H1 (cell line): ENCODE measurements around the gene PCYT1B. TPM values are rescaled to one million over a fixed set of nuclear protein-coding genes. Genes with fewer than 3 reads are reported as not detected.

Source experiments
- CTCF ChIA-PET: fragments of 300-600 bp; sonication (Branson Sonifier 250); formaldehyde crosslinking; loops from one replicate; lab custom pipeline; 2021; ENCODE audit not compliant: partially characterized antibody; lab: Charles Lee
- POLR2A ChIA-PET: fragments of 300-600 bp; sonication (Branson Sonifier 250); formaldehyde crosslinking; loops from one replicate; lab custom pipeline; 2021; ENCODE audit warnings: inconsistent platforms; ENCODE audit not compliant: partially characterized antibody; lab: Charles Lee
- DNase-seq, 2 experiments: peaks; one replicate each; pipeline versions ENCODE4 v3.0.0 to v3.0.0-alpha.2; 2010 to 2022; ENCODE audit warnings: low spot score in 2 of 2, low read depth in 1 of 2, mixed read lengths in 1 of 2
- FAIRE-seq: peaks from 2 replicates; lab custom pipeline; 2011; peaks lifted over from hg19 to GRCh38; lab: Jason Lieb, UNC
- H2AFZ ChIP-seq: 2 replicates; pipeline ENCODE4 v1.8.1; 2012; ENCODE audit warnings: low read length, inconsistent platforms
- H2AK5ac ChIP-seq: 2 replicates; pipeline ENCODE4 v1.6.1; 2013; ENCODE audit warnings: low read depth, low read length
- H2BK120ac ChIP-seq: replicated peaks from 2 replicates; pipeline ENCODE3; 2013; ENCODE audit warnings: low read depth, low read length, inconsistent platforms
- H2BK12ac ChIP-seq: 2 replicates; pipeline ENCODE4 v1.6.1; 2013; ENCODE audit warnings: low read depth, low read length
- H2BK15ac ChIP-seq: 2 replicates; pipeline ENCODE4 v1.6.1; 2013; ENCODE audit warnings: low read length
- H2BK20ac ChIP-seq: 2 replicates; pipeline ENCODE4 v1.6.1; 2013; ENCODE audit warnings: low read length
- H2BK5ac ChIP-seq: 2 replicates; pipeline ENCODE4 v1.6.1; 2013; ENCODE audit warnings: low read depth, low read length
- H3K14ac ChIP-seq: 2 replicates; pipeline ENCODE4 v1.6.1; 2013; ENCODE audit warnings: inconsistent platforms; ENCODE audit not compliant: insufficient read length
- H3K18ac ChIP-seq: 2 replicates; pipeline ENCODE4 v1.6.1; 2013; ENCODE audit warnings: low read length; ENCODE audit errors: extremely low read depth
- H3K23ac ChIP-seq: 2 replicates; pipeline ENCODE4 v1.6.1; 2013; ENCODE audit warnings: inconsistent platforms; ENCODE audit not compliant: insufficient read length
- H3K23me2 ChIP-seq: 2 replicates; pipeline ENCODE4 v1.6.1; 2013; ENCODE audit warnings: low read depth, low read length
- H3K27ac ChIP-seq: 2 replicates; pipeline ENCODE4 v1.6.1; 2011; ENCODE audit warnings: low read depth, low read length, inconsistent platforms
- H3K27me3 ChIP-seq, 4 experiments: replicated peaks in 1 of 4; 1 replicate in 1 of 4; 2 replicates in 3 of 4; pipeline versions ENCODE4 v1.6.1 to v1.8.1; 2011 to 2013; ENCODE audit warnings: low read length in 3 of 4, mild to moderate bottlenecking in 3 of 4, inconsistent platforms in 2 of 4, mixed read lengths in 2 of 4, moderate library complexity in 1 of 4; ENCODE audit not compliant: control insufficient read depth in 3 of 4, insufficient read depth in 3 of 4; ENCODE audit errors: extremely low read depth in 1 of 4
- H3K36me3 ChIP-seq, 4 experiments: 2 replicates each; pipeline versions ENCODE4 v1.6.1 to v1.8.1; 2011 to 2013; ENCODE audit warnings: mild to moderate bottlenecking in 4 of 4, low read length in 3 of 4, moderate library complexity in 2 of 4, control low read depth in 1 of 4, inconsistent platforms in 1 of 4; ENCODE audit not compliant: insufficient read depth in 4 of 4, control insufficient read depth in 2 of 4
- H3K4ac ChIP-seq: replicated peaks from 2 replicates; pipeline ENCODE3; 2013; ENCODE audit warnings: low read length, low read depth, mixed read lengths, inconsistent platforms; ENCODE audit not compliant: insufficient read length
- H3K4me1 ChIP-seq, 4 experiments: replicated peaks in 1 of 4; 1 replicate in 1 of 4; 2 replicates in 3 of 4; pipeline versions ENCODE4 v1.6.1 to v1.8.1; 2011 to 2013; ENCODE audit warnings: low read length in 3 of 4, inconsistent platforms in 2 of 4, mixed read lengths in 1 of 4; ENCODE audit not compliant: insufficient read depth in 4 of 4, control insufficient read depth in 3 of 4
- H3K4me2 ChIP-seq, 2 experiments: 2 replicates each; pipeline versions ENCODE4 v1.6.1 to v1.8.1; 2011 to 2013; ENCODE audit warnings: low read depth in 2 of 2, low read length in 2 of 2, control low read depth in 1 of 2, inconsistent platforms in 1 of 2, mild to moderate bottlenecking in 1 of 2; ENCODE audit not compliant: insufficient read depth in 1 of 2
- H3K4me3 ChIP-seq, 4 experiments: fragments of 200-600, 300-600 bp in 1 of 4; sonication (generic), shearing (Covaris generic), sonication (Bioruptor Twin) in 1 of 4; 2 replicates each; pipeline versions ENCODE4 v1.5.1 to v1.8.1; 2011 to 2016; ENCODE audit warnings: low read length in 4 of 4, low read depth in 3 of 4, control low read depth in 2 of 4, inconsistent platforms in 2 of 4, mild to moderate bottlenecking in 2 of 4, mixed read lengths in 1 of 4, moderate library complexity in 1 of 4; ENCODE audit not compliant: insufficient read depth in 2 of 4; ENCODE audit errors: extremely low read depth in 1 of 4
- H3K56ac ChIP-seq: replicated peaks from 2 replicates; pipeline ENCODE3; 2013; ENCODE audit warnings: low read depth, mild to moderate bottlenecking, mixed read lengths, low read length, inconsistent platforms; ENCODE audit not compliant: insufficient read length
- H3K79me1 ChIP-seq: 2 replicates; pipeline ENCODE4 v1.6.1; 2013; ENCODE audit warnings: low read depth, low read length, control low read depth
- H3K79me2 ChIP-seq, 2 experiments: 2 replicates each; pipeline versions ENCODE4 v1.6.1 to v1.8.1; 2012 to 2013; ENCODE audit warnings: low read length in 2 of 2, mild to moderate bottlenecking in 2 of 2, inconsistent platforms in 1 of 2; ENCODE audit not compliant: insufficient read depth in 2 of 2, control insufficient read depth in 1 of 2
- H3K9ac ChIP-seq, 4 experiments: replicated peaks in 1 of 4; 1 replicate in 1 of 4; 2 replicates in 3 of 4; pipeline versions ENCODE4 v1.6.1 to v1.8.1; 2011 to 2013; ENCODE audit warnings: low read depth in 3 of 4, low read length in 3 of 4, control low read depth in 2 of 4, mild to moderate bottlenecking in 2 of 4, moderate library complexity in 2 of 4, inconsistent platforms in 1 of 4; ENCODE audit errors: extremely low read depth in 1 of 4
- H3K9me3 ChIP-seq, 2 experiments: 2 replicates each; pipeline versions ENCODE4 v1.6.1 to v1.8.1; 2012 to 2013; ENCODE audit warnings: mild to moderate bottlenecking in 2 of 2, moderate library complexity in 2 of 2, control low read depth in 1 of 2, inconsistent platforms in 1 of 2, low read depth in 1 of 2, low read length in 1 of 2, mixed read lengths in 1 of 2; ENCODE audit not compliant: insufficient read depth in 2 of 2
- H4K20me1 ChIP-seq, 2 experiments: replicated peaks in 1 of 2; 2 replicates each; pipeline versions ENCODE3 to v1.8.1; 2011 to 2013; ENCODE audit warnings: inconsistent platforms in 2 of 2, low read length in 2 of 2, mild to moderate bottlenecking in 1 of 2; ENCODE audit not compliant: insufficient read depth in 2 of 2, control insufficient read depth in 1 of 2
- H4K5ac ChIP-seq: 2 replicates; pipeline ENCODE4 v1.6.1; 2013; ENCODE audit warnings: low read length, low read depth, mixed read lengths, inconsistent platforms; ENCODE audit not compliant: insufficient read length
- H4K8ac ChIP-seq: 2 replicates; pipeline ENCODE4 v1.8.0; 2013; ENCODE audit warnings: mild to moderate bottlenecking, moderate library complexity, low read length, inconsistent platforms; ENCODE audit not compliant: insufficient read depth; ENCODE audit errors: extremely low read depth
- H4K91ac ChIP-seq: replicated peaks from 2 replicates; pipeline ENCODE3; 2013; ENCODE audit warnings: low read length, mixed read lengths, inconsistent platforms; ENCODE audit not compliant: insufficient read length
- CHD1 ChIP-seq: IDR thresholded peaks from 2 replicates; pipeline ENCODE4 v1.6.1; 2012; ENCODE audit warnings: low read depth, low read length, improper control_type of control experiment
- E2F6 ChIP-seq: IDR thresholded peaks from 2 replicates; pipeline ENCODE4 v1.6.1; 2012; ENCODE audit warnings: inconsistent platforms
- MAX ChIP-seq: IDR thresholded peaks from 2 replicates; pipeline ENCODE4 v1.6.1; 2012; ENCODE audit warnings: inconsistent platforms
- NRF1 ChIP-seq: IDR thresholded peaks from 2 replicates; pipeline ENCODE4 v1.6.1; 2011; ENCODE audit warnings: mild to moderate bottlenecking, low read depth, low read length, improper control_type of control experiment
- POU5F1 ChIP-seq: IDR thresholded peaks from 2 replicates; pipeline ENCODE4 v1.6.1; 2011; ENCODE audit warnings: low read depth, mild to moderate bottlenecking, low read length, moderate library complexity
- SAP30 ChIP-seq: fragments of 300-600 bp; sonication (generic); IDR thresholded peaks from 2 replicates; pipeline ENCODE4 v1.7.1; 2012; ENCODE audit warnings: low read length, moderate library complexity, mild to moderate bottlenecking, inconsistent platforms; ENCODE audit not compliant: insufficient read depth, insufficient replicate concordance
- TAF1 ChIP-seq: IDR thresholded peaks from 2 replicates; pipeline ENCODE4 v1.6.1; 2011; ENCODE audit warnings: mild to moderate bottlenecking, low read depth, low read length
- TCF12 ChIP-seq: IDR thresholded peaks from 2 replicates; pipeline ENCODE4 v1.6.1; 2011; ENCODE audit warnings: low read depth, mild to moderate bottlenecking, low read length
- TEAD4 ChIP-seq: IDR thresholded peaks from 2 replicates; pipeline ENCODE4 v1.6.1; 2012; ENCODE audit warnings: low read depth, low read length, inconsistent platforms, mixed read lengths
- USF2 ChIP-seq: IDR thresholded peaks from 2 replicates; pipeline ENCODE4 v1.6.1; 2011; ENCODE audit warnings: low read length, improper control_type of control experiment
- YY1 ChIP-seq: IDR thresholded peaks from 2 replicates; pipeline ENCODE4 v1.6.1; 2011; ENCODE audit warnings: low read depth, mild to moderate bottlenecking, low read length
- WGBS, 2 experiments: shearing (Covaris generic) in 1 of 2; methylation state at CpG; one replicate each; pipeline versions ENCODE4 v1.1.6 to v1.1.7; 2013 to 2015; ENCODE audit warnings: low lambda C conversion rate in 2 of 2, mixed read lengths in 2 of 2, inconsistent platforms in 1 of 2, low coverage in 1 of 2, missing lambda C conversion rate in 1 of 2; ENCODE audit not compliant: insufficient replicate concordance in 2 of 2, insufficient coverage in 1 of 2, insufficient read length in 1 of 2; ENCODE audit errors: extremely low coverage in 1 of 2, missing lambda C conversion rate in 1 of 2; 5-methylcytosine and 5-hydroxymethylcytosine counted together
- polyA plus RNA-seq, 7 experiments: library from polyadenylated mRNA; depleted of rRNA in 3 of 7; stranded (reverse) in 5 of 7; unstranded in 2 of 7; fragments of >200 nt in 5 of 7; fragments of 200-250 nt in 2 of 7; gene quantifications; 1 replicate in 5 of 7; 2 replicates in 1 of 7; 4 replicates in 1 of 7; pipeline versions ENCODE4 v1.2.1 to v1.2.3, GENCODE V29; 2011 to 2013; ENCODE audit warnings: missing spikeins in 2 of 7, mixed read lengths in 2 of 7
- total RNA-seq: library from RNA; stranded (reverse); fragmentation: NEBNext Ultra II Directional; extraction: Animal tissue kit (Norgen Biotek cat#: 25700); gene quantifications from 2 replicates; pipeline ENCODE4 v1.2.1, GENCODE V29; 2021

PCYT1B gene
- total and polyA plus RNA-seq, 2 of the 8 experiments (the other 6 are each of a cell fraction or from before 2014, with no cell fraction given): 17.9 to 30.6 TPM

GRCh38 chrX:24577091-24577490 is 70.1 kb downstream of the PCYT1B start:
- no peaks in the 10 kb centered on the region for H3K27me3 ChIP-seq
- no peak overlapping the region for H2BK15ac ChIP-seq
- no peaks in the 10 kb centered on the region for H3K79me1 ChIP-seq
- H3K14ac ChIP-seq: no peak overlapping the region
- no peaks in the 10 kb centered on the region for H3K9me3 ChIP-seq
- no peak overlapping the region for H3K23ac ChIP-seq
- no peaks in the 10 kb centered on the region for H3K23me2 ChIP-seq
- FAIRE-seq: no peak
- H3K9ac ChIP-seq: no peak overlapping the region
- no peaks in the 10 kb centered on the region for H3K79me2 ChIP-seq
- H2BK120ac ChIP-seq: no peak overlapping the region
- no peak for TF ChIP-seq USF2
- no peak for TF ChIP-seq SAP30
- TF ChIP-seq MAX: no peak
- TF ChIP-seq YY1: no peak
- TF ChIP-seq TCF12: no peak
- TF ChIP-seq TEAD4: no peak
- TF ChIP-seq POU5F1: no peak
- no peak for TF ChIP-seq NRF1
- TF ChIP-seq E2F6: no peak
- TF ChIP-seq TAF1: no peak
- no peak for TF ChIP-seq CHD1
- TF ChIP-seq, all 59 proteins: peak for 0
- Histone ChIP-seq H3K56ac (no peak overlapping the region), H3K36me3 (peaks cover 0 to 9% (median 0%) of the 10 kb centered on the region in 4 experiments; a peak in 1 of 8 replicates), H3K4me3 (no peak overlapping the region), H4K8ac (no peak overlapping the region), H3K4ac (no peak overlapping the region), H4K5ac (no peak overlapping the region), H2BK12ac (no peak overlapping the region), H4K91ac (no peak overlapping the region), H3K4me2 (no peak overlapping the region), H3K4me1 (no peaks in the 10 kb centered on the region), H2BK20ac (no peak overlapping the region), H2AK5ac (no peak overlapping the region), H2AFZ (no peak overlapping the region), H3K18ac (no peak overlapping the region), H3K27ac (no peak overlapping the region), H4K20me1 (no peaks in the 10 kb centered on the region), H2BK5ac (no peak overlapping the region)
- POLR2A ChIA-PET: no interaction called here
- WGBS, 2 experiments: 81% methylated on average over 9 of the region's 9 CpGs; no CpG with 5 or more reads in 1 of the 2 experiments
- DNase-seq: no peak
- CTCF ChIA-PET: no interaction called here
